HG03025 (cell line): ENCODE data around the gene RAB1B.
"Not testable (repeated sequence)": the region's sequence is repeated elsewhere in the genome, so short reads cannot be mapped to it uniquely, and the experiment has no call there.

Experiments used
- ATAC-seq: cut with Tn5 transposase; IDR thresholded peaks from one replicate; pipeline ENCODE4 v1.9.1; 2021; ENCODE audit warnings: mild to moderate bottlenecking, moderate library complexity; ENCODE audit not compliant: unreplicated experiment, low FRiP score

RAB1B gene

DNA sequence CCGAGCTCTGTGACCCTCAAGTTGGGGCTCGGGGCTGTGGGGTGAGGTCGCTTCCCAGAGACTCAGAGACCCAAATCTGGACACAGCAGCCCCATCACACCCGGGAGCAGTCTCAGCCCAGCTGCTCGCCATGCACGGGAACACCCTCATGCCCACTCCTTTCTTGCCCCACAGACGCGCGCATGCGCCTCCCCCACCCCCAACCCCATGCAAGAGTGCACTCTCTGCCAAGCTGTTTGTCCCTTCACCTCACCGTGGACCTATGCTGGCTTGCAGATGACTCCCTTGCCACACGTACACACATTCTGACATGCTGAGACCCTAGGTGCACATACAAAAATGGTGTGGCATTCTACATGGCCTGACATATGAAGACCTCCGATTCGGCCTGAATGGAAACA lies 48.9 kb downstream of the RAB1B start:
- no peak for ATAC-seq

DNA sequence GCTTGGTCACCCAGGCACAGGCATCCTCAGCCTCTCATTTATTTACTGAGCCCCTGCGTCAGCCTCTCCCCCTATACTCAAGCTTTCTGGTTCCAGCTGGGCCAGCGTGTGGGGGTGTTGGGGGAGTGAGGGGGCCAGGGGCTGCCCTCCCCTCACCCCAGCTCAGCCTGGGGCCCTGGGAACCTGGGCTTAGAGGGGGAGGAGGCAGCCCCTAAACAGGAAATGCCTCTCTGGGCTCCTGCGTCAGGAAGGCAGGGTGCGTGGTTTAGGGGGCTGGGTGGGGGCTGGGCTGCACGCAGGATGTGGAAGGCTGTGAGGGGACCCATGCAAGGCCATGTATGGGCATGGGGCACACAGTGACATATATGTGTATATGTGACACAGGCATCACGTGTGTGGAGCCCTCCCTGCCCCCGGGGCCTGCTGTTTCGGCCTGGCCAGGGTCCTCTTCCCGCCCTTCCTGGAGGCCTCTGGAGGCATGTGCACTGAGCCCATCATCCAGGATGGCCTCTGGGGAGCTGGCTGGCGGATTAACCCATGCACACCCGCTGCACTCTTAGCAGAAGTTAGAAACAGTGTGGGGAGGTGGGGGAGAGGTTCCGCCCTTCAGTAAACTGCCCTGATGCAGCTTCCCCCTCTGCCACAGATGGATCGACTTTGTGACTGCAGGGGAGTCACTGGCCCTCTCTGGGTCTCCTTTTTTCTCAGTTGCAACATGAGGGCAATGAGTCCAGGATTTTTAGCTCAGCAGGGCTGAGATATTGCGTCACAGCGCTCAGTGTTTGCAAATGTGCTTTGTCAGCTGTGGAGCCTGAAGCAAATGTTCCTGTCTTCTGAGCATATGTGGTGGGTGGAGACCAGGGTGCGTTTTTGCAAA lies 49.5 kb downstream of the RAB1B start:
- ATAC-seq, result no peak

DNA sequence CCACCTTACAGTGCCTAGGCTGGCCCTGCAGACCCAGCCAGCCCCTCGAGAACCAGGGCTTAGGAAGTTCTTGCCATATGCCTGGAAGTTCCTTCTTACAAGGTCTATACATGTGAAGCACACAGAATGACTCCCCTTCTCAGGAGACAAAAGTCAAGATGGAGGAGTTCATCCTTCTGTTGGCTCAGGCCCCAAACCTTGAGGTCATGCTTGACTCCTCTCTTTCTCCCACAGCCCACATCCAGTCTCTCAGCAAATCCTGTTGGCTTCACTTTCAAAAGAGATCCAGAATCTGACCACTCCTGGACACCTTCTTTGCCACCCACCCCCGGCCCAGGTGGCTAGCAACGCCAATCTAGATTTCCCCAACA lies 50.1 kb downstream of the RAB1B start:
- no peak for ATAC-seq

DNA sequence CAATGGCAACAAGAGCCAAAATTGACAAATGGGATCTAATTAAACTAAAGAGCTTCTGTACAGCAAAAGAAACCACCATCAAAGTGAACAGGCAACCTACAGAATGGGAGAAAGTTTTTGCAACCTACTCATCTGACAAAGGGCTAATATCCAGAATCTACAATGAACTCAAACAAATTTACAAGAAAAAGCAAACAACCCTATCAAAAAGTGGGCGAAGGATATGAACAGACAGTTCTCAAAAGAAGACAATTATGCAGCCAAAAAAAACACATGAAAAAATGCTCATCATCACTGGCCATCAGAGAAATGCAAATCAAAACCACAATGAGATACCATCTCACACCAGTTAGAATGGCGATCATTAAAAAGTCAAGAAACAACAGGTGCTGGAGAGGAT lies 51.9 kb downstream of the RAB1B start:
- ATAC-seq, result not testable (repeated sequence)

DNA sequence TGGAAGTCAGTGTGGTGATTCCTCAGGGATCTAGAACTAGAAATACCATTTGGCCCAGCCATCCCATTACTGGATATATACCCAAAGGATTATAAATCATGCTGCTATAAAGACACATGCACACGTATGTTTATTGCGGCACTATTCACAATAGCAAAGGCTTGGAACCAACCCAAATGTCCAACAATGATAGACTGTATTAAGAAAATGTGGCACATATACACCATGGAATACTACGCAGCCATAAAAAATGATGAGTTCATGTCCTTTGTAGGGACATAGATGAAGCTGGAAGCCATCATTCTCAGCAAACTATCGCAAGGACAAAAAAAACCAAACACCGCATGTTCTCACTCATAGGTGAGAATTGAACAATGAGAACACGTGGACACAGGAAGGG lies 52.3 kb downstream of the RAB1B start:
- ATAC-seq, result not testable (repeated sequence)

DNA sequence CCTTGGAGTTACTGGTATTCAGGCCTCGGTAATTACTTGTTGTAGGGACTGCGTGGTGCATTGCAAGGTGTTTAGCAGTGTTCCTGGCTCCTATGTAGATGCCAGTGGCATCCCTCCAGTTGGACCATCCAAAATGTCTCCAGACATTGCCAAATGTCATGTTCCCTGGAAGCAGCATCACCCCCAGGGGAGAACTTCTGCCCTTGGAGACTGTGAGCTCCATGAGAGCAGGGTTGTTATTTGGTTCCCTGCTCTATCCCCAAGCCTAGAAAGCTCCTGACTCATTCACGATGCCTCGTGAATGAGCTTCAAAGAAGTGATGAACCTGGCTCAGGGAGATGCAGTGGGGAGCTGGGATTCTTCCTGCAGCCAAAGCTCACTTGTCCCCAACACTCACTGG lies 53.2 kb downstream of the RAB1B start:
- no peak for ATAC-seq

DNA sequence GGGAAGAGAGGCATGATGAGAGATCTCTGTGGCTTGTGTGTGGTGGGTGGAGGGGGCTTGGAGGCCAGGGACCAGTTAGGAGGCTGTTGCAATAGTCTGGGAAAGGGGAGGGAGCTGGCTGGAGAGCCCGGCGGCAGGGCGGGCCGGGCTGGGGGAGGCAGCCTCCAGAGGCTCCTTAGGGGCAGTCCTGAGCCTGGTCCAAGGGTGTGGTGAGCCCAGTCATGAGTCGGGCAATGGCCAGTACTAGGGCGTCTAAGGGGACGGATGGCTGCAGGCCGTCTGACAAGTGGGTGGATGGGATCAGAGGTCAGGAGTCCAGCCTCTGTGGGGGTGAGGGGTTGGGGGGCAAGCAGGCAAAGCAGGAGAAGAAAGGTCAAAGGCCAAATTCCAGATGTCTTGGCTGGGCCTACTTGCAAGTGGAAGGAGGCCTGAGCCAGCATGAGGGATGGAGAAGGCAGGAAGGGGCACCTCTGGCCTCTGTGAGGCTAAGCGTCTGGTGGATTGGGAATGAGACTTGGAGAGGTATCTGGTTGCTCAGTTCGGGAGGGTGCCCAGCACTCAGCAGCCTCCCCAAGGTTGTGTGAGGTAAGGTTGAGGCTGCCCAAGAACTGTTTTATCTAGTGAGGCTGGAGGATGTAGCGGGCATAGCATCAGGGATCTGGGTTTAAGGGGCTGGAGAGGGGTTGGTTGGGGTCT lies 54.4 kb downstream of the RAB1B start:
- no peak for ATAC-seq

DNA sequence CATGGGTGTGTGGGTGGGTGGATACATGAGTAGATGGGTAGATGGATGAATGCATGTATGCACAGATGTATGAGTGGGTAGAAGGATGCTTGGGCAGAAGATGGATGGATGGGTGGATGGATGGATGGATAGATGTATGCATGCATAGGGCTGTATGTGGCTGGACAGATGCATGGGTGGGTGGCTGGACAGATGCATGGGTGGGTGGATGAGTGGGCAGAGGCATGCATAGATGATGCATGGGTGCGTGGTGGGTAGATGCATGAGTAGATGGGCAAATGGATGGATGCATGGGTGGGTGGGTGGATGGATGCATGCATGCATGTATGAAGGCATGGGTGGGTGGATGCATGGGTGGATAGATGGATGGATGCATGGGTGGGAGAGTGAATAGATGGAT lies 55.2 kb downstream of the RAB1B start:
- no peak for ATAC-seq

DNA sequence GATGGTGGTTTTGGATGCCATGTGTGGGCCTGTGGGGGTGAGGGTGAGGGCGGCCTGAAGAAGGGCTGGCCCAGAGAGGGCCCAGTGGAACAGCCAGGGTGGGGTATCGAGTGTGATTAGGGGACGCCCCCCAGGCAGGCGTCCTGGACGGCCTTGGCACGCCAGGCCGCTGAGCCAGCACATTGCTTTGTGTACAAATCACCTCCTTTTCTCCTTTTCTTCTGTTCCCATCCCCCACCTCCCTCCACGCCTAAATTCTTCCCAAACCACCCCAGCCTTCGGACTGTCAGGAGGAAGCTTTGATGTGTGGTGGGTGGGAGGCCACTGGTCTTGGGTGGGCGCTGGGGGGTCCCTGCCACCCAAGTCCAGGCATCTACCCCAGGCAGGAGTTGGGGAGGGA lies 56.2 kb downstream of the RAB1B start:
- ATAC-seq, result no peak

DNA sequence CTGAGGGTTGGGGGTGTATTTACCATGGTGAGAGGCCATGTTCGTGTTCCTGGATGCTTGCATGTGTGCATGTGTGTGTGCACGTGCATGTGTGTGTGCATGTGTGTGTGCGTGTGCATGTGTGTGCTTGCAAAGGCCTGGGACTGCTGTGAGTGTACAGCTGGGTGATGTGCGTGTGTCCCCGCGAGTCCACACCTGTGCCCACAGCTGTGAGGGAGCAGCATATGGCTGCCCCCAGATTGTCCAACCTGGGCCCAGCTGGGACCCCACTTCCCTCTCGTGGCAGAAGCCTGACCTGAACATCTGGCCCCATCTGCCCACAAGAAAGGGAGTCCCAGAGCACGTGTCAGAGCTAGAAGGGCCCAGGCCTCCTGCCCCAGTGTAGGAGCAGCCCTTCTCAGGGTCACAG lies 56.8 kb downstream of the RAB1B start:
- no peak for ATAC-seq

DNA sequence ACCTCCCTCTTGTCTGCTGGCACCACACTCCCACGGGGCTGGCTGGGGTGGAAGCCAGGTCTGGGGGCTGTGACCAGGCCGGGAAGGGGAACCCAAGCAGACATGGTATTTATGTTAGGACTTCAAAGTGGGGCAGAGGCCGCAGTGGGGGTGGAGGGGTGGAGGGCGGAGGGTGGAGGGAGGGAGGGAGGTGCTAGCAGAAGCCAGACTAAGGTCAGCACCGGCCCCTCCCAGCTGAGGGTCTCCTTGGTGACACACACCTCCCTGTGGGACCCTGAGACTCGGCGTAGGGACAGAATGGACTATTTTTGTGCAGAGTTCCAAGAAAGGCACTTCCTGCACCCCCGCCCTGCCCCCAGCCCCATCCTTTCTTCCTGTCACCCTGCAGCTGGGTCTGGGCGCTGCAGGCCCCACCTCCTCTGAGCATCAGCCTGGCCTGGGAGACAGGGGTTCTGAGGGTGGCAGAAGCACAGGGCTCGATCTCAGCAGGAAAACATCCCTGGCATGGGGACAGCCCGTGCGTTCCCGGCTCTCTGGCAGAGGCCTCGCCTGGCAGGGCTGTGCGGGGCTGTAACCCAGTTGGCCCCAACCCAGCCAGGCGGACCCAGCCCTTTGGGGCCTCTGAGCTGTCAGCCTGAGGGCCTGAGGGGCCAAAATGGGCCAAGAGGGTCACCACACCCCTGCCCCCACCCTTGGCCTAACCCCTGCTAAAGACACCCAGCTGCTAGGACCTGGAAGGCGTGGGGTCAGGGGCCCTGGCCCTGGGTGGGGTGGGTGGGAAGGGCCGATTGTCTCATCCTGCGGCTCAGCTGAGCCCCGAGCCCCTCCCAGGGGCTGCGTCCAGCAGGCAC lies 58.0 kb downstream of the RAB1B start:
- ATAC-seq, result no peak
